GM18873 (cell line): Measurements from ENCODE around the gene PRSS56.

Source experiments
- ATAC-seq: cut with Tn5 transposase; IDR thresholded peaks from one replicate; pipeline ENCODE4 v1.9.1; 2021; ENCODE audit warnings: mild to moderate bottlenecking, moderate library complexity, moderate number of reproducible peaks; ENCODE audit not compliant: unreplicated experiment, low FRiP score

Gene PRSS56

DNA sequence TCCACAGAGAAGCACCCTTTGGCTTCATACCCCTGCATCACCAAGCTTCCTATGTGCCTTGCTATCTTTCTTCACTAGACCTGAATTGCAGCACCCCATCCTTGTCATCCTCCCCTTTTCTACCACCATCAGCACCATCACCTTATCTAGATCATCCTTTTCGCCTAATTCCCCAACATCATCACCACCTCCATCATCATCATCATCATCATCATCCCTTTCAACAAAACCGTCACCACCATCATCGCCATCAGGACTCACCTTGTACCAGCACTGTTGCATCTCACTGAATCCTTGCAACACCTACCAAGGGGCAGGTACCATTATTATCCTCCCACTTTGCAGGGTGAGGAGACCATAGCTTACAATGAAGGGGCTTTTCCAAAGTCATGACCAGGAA lies 21.7 kb upstream of the PRSS56 start:
- ATAC-seq: no peak

DNA sequence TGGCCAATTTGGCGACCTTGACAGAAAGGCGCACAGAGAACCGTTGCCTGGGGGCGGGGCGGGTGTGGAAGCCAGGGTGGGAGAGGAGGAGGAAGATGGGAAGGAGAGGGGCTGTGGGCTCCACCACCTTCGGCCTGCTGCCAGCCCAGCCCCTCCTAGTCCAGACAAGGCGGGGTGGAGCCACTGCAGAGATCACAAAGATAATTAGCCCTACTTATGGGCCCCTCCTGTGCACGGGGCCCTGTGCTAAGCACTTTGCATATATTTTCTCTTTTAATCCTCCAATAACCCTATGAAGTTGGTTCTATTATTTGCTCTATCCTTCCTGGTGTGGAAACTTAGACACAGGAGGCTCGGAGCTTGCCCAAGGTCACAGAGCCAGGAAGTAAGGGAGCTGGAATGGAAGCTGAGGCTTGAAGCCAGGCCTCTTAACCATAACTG lies 18.8 kb upstream of the PRSS56 start:
- no peak for ATAC-seq

- no peak for ATAC-seq
These were observed 18.3 kb upstream of the PRSS56 start for GRCh38 chr2:232501794-232502390.

- no peak for ATAC-seq
These were observed 17.7 kb upstream of the PRSS56 start for GRCh38 chr2:232502511-232502910.

DNA sequence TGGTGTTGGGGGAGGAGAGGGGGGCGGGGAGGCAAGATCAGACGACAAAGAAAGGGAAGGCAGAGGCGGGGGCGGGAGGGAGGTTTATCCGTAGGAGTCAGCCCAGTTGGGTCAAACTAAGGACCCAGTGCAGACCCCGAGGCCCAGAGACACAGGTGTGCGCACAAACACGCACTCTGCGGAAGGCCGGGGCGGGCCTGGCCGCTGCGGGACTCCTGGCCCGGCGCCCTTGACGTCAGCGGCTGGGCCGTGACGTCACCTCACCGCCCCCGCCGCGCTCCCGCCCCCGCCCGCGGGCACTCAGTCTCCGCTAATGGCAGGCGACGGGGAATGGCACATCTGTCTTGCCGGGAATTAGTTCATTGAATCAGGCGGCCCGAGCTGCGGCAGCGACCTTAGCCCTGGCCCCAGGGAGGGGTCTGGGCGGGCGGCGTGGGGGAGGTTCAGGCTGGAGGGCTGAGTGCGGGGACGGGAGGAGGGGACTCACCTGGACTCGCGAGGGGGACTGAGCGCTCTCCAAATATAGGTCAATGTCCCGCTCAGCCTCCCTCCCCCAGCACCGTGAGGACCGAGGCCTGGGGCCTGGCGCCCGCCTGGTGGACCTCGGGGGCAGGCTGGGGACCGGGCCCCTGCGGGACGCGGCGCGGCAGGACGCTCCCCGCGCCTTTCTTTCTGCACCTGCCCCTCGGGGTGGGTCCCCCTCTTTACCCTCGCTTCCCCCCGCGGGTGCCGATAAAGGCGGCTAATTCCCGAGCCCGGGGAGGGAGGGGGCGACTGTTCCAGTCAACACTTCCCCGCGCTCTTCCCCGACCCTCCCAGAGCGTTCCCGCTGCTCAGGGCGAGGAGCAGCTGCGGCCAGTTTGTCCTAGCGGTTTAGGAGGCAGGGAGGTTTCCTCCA lies 17.0 kb upstream of the PRSS56 start:
- ATAC-seq: no peak

- ATAC-seq: no peak
These were observed 16.3 kb upstream of the PRSS56 start for GRCh38 chr2:232503809-232504323.

DNA sequence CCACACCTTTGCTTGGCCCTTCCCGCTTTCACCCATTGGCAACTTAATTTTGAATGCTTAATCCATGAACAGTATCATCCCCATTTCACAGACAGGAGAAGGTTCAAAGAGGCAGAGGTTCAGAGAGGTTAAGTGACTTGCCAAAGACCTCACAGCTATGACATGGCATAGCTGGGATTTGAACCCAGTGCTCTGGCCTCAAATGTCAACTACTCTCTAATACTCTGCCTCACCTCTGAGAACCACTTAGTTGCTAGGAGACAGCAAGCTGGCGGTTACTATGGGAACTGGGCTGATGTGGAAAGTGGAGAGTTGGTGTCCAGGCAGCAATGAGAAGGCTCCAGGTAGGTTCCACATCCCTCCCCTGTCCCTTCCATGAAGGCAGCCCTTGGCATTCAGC lies 15.8 kb upstream of the PRSS56 start:
- no peak for ATAC-seq

DNA sequence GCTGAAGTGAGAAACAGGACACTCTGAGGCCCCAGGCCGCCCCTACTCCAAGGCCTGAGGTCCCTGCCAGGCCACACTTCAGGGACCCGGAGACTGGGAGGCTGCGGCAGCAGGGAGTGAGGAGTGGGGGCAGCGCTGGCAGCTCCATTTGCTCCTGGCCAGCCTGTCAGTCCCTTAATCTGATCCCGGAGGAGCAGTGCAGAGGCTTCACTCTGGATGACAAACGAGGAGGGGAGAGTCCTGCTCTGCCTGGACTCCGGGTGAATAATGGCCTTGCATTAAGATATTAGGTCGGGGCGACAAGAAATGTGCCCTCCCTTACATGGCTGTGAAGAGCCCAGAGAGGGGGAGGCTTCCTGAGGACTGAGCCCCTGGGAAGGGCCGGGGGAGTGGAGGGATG lies 14.3 kb upstream of the PRSS56 start:
- ATAC-seq: no peak

DNA sequence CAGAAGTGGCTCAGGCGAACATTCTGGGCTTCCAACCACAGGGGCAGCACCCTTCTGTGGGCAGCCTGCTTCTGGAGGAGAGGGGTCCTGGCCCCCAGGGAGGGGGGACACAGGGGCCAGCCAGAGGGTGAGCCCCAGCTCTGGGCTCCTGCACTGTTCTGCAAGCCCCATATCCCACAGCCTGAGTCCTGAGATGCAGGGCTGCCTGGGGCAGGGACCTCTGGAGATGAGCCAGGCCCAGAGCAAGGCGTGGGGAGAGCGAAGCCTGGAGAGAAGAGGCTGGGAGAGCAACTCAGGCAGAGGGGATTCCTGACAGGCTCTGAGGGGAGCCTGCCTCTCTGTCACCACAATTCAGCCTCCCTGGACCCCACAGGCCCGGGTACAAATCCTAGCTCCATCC lies 13.5 kb upstream of the PRSS56 start:
- no peak for ATAC-seq

DNA sequence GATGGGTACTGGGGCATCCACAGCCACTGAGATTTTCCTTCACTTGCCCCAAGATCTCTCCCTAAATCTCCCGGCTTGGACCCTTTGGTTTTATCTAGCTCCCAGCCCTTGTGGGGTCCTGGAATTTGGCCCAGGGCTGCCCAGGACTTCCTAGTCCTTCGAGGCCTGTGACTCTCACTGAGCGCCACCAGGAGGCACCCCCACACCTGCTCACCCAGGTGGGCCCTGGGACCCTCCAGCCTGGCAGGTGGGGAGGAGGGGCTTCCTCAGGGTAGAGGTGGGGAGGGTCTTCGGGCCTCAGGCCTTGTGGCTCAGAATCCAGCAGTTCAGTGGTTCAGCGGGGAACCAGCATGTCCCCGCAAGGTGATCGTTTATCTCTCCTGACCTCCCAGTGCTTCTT lies 11.9 kb upstream of the PRSS56 start:
- ATAC-seq: no peak

DNA sequence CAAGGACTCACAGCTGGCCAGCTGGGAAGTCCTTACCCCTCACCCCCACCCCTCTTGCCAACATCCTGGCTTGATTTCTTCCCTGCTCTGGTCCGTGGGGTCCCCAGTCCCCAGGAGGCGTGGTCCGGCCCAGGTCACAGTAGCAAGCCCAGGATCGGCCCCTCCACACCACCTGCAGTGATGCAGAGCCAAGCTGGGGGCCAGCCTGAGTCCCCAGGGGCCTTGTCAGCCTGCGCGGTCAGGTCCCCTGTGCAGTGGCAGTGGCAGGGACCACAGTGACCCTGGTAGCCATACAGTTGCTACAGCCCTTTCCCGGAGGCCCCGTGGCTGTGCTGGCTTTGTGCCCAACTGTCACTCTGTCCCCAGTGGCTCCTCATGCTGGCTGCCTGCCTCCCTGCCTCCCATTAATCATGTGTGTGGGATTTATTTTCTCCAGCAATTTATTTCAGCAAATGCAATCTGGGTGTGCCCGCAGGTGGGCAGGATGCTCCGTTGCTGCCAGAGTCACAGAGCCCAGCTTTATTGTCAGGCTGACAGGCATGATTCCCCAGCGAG lies 8.8 kb upstream of the PRSS56 start:
- ATAC-seq: no peak

DNA sequence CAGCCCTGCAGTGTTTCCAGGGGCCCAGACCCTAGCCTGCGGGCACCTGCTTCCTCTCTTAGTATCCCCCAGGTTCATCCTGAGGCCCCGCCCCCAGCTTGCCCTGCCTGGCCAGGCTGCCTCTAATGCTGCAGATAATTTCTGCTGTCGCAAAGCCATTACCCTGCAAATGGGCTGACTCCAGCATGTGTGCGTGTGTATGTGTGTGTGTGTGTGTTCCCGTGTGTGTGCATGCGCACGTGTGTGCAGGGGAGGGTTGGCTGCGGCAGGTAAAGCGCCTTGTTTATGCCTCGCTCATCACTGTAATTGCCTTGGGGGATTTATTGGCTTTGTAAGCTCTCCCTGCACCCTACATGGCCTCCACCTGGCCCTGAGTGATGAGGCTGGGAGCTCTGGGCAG lies 7.6 kb upstream of the PRSS56 start:
- ATAC-seq: no peak

GRCh38 chr2:232513353-232513752 lies 6.8 kb upstream of the PRSS56 start:
- no peak for ATAC-seq

GRCh38 chr2:232515639-232516038 lies 4.5 kb upstream of the PRSS56 start:
- ATAC-seq: no peak

GRCh38 chr2:232516551-232516950 lies 3.6 kb upstream of the PRSS56 start:
- ATAC-seq: no peak

GRCh38 chr2:232518844-232519243 lies 1.3 kb upstream of the PRSS56 start:
- no peak for ATAC-seq

GRCh38 chr2:232520489-232520888 lies 301 bp downstream of the PRSS56 start:
- no peak for ATAC-seq

DNA sequence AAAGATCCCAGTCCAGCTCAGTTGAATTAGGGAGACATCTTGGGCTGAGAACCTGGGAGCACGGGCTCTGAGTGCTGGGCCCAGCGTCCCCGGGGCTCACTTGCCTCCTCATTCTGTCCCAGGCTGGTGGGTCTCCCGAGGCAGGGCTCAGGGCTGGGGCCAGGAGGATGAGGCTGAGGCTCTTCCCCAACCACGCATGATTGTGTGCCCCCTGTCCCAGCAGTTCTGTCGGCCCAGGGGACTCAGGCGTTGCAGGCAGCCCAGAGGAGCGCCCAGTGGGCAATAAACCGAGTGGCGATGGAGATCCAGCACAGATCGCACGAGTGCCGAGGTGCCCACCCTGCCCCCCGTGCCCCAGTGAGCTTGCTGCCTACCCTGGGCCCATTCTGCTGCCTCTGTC lies 910 bp downstream of the PRSS56 start:
- ATAC-seq: no peak

DNA sequence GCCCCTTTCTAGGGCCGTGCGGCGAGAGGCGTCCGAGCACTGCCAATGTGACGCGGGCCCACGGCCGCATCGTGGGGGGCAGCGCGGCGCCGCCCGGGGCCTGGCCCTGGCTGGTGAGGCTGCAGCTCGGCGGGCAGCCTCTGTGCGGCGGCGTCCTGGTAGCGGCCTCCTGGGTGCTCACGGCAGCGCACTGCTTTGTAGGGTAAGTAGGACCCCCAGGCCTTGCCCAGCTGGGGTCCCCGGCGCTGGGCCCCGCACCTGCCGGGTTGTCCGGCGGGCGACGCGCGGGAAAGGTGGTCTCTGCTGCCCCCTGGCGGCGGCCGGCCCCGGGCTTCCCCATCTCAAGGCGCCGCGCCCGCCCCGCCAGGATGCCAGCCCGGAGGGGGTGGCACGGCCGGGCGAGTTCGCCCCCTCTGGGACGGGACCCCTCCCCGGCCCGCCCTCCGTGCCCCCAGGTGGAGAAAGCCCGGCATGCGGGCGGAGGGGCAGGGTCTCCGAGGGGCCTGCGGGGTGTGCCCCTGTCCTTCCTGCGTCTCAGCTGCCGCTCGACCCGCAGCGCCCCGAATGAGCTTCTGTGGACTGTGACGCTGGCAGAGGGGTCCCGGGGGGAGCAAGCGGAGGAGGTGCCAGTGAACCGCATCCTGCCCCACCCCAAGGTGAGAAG lies 1.9 kb downstream of the PRSS56 start:
- ATAC-seq: no peak

DNA sequence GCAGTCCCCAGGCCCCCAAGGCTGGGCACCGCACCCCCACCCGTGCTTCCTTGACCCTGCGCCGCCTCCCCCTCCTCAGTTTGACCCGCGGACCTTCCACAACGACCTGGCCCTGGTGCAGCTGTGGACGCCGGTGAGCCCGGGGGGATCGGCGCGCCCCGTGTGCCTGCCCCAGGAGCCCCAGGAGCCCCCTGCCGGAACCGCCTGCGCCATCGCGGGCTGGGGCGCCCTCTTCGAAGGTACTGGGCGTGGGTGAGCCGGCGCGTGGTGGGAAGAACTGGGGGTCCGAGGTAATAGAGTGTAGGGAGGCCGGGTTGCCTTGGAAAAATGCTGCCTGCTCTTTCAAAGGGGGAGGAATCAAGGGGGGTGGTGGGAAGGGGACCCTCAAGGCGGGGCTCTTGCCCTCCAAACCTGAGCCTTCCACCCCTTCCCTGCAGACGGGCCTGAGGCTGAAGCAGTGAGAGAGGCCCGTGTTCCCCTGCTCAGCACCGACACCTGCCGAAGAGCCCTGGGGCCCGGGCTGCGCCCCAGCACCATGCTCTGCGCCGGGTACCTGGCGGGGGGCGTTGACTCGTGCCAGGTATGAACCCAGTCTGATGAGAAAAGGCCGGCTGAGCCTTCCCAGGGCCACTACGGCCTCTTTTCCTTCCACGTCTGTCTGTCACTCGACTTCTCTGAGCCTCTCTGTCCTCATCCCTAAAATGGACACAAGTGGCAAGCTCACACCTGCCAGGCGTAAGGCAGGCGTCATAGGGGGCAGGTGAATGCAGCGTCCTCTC lies 2.6 kb downstream of the PRSS56 start:
- no peak for ATAC-seq

DNA sequence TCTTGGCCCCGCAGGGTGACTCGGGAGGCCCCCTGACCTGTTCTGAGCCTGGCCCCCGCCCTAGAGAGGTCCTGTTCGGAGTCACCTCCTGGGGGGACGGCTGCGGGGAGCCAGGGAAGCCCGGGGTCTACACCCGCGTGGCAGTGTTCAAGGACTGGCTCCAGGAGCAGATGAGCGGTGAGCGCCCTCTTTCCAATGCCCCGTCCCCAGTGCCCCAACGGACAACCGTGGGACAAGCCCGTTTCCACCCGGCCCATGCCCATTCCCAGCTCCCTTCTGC lies 3.2 kb downstream of the PRSS56 start:
- no peak for ATAC-seq
